ENCODE data around the gene AQP7.
"Not testable (repeated sequence)": the region's sequence is repeated elsewhere in the genome, so short reads cannot be mapped to it uniquely, and the experiment has no call there.

Gene AQP7

DNA sequence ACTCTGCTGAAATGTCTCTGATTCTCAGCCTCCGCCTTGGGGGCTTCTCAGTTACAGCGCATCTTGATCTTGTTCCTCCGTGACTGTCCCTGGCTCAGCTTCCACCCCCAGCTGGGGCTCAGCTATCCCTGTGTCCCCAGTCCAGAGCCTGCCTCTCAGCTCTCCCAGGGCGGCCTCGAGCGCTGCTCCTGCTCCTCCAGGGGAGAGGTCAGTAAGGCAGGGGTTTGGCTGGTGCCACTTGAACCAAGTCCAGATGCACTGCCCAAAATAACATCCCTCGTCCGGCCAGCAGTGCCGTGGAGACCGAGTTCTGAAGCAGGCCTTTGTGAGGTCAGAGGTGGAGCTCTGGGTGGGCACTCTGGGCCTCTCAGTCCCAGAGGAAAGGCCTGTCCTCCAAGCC lies at the start of gene AQP7:
Gene AQP7, minus strand, starts transcription at position 198 of the 400 bp plus-strand sequence. CDS start 1,306 bp downstream, outside the sequence.
- not testable (repeated sequence) for DNase-seq

DNA sequence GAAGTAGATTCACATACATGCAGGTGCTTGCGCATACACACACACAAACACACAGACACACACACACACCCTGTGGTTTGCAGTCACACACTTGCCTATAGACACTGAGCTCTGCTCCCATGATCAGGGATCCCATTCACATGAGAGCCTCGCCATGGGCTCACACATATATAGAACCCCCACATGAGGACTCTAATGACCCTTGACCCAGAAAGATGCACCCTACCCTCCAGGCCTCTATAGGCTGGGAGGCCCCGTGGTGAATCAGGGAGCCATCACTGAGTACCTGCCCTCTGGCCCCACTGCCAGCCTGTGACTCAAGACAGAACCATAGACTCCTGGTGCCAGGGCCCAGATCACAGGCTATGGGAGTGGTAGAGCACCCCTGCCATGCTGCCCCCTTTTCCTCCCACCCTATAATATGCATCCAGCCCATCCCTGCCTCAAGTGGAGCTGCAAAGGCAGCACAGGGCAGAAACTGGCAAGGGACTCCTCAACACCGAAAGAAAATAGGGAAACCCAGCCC lies 48.3 kb upstream of the AQP7 start:
- DNase-seq, result no peak

DNA sequence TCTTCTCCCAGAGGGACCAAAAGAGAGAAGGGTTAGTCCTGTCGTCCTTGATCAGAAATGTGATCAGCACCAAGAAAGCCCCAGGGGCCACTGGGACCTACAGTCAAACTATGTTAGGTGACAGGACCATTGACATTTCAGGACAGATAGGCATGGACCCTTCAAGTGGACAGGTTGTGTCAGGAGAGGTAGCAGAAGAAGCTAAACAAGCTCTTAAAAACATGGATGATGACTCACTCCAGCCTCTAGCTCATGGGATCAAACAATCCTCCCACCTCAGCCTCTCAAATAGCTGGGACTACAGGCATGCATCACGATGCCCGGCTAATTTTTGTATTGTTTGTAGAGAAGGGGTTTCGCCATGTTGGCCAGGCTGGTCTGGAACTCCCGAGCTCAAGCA lies 47.3 kb upstream of the AQP7 start:
- DNase-seq, result no peak

DNA sequence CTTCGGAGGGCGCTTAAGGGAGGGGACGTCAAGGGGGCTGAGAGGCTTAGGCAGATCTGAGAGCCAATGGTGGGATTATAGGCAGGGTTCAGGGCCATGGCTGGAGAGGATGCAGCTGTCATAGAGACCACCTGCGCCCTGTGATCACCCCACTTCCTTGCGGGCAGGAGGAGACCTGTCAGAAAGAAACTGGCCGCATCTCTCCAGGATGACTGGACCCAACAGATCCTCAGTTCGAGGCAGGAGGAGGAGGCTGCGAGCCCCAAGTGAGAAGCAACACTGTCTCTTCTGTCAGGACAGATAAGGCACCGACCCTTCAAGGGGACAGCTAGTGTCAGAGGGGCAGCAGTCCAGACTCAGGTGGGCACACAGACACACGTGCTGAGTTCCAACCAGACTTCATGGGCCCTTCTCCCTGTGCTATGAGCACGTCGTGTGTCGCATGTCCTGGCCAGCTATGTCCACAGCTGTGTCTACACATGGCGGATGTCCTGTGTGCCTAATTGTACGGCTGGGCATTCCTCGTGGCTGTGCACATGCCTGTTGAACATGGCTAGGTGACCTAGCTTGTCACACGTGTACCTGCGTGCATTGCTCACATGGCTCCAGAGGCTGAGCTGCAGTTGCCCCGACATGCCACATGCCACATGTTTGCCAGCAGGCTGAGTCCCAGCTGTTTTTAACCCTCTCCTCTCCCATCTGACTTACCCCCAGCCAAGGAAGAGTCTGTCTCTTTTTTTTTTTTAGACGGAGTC lies 45.6 kb upstream of the AQP7 start:
- no peak for DNase-seq

DNA sequence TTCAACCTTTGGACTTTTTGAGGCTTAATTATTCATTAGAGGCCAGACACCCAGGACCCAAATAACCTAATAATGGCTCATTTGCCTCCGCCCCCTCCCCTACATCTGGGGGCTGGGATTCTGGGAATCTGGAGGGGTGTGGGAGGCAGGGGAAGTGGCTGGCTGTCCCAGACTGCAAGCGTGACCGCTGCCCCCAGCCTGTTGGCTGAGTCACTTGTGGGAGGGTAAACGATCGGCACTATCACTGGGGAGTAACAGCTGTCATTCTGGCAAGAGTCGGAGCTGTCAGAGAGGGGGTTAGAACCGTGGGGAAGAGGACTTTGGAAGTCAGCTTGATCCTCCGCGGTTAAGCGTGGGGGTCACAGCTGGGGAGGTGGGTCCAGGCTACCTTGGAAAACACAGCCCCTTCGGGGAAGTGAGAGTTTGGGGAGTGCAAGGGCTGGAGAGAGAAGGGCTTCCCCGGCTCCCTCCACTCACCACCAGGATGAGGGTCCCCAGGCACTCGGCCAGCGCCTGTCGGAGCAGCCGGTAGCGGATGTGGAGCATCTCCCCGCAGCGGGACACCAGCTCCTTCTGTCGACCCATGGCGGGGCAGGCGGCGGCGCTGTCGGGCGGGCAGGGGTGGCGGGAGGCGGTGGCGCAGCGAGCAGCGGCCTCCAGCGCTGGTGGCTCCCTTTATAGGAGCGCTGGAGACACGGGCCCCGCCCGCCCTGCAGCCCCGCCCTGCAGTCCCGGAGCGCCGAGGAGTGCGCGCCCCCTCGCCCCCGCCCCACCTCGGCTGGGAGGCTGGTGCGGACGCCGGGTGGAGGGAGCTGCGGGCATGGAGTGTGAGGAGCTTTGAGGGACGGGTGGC lies 44.8 kb upstream of the AQP7 start, which contains the start of gene AQP3:
Gene AQP3, minus strand, starts transcription at position 648 of the 853 bp plus-strand sequence. Its CDS starts 63 bp downstream, at position 585.
- DNase-seq, result peak; percentile 84

DNA sequence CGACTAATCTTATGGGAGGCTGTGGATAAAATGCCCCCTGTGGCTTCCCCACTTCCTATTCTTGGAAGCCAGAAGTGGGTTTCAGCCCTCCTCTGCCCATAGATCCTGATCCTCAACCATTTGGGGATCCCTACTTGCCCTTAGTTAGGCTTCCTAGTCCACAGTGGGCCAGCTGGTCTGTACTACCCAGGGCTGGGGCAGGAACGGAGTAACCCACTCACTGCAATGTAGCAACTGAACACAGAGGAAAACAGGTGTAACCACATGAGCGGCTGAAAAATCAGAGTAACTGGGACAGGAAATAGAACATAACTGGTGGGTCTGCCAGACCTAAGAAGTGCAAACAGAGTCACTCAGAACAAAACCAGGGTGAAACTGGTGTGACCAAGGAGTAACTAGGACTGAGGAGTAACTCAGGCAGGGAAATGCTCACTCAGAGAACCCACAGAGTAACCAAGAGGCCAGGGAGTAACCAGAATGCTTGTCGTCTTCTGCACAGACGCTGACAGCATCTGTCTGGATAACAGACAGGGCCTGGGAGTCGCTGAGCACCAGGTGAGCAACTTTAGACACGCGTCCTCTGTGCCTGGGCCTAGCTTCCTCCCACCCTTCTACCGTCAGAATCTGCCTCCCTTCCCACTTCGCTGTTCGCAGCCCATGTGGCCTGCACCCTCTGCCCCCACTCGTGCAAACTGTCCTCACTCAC lies 44.0 kb upstream of the AQP7 start:
- DNase-seq, result peak; percentile 67

DNA sequence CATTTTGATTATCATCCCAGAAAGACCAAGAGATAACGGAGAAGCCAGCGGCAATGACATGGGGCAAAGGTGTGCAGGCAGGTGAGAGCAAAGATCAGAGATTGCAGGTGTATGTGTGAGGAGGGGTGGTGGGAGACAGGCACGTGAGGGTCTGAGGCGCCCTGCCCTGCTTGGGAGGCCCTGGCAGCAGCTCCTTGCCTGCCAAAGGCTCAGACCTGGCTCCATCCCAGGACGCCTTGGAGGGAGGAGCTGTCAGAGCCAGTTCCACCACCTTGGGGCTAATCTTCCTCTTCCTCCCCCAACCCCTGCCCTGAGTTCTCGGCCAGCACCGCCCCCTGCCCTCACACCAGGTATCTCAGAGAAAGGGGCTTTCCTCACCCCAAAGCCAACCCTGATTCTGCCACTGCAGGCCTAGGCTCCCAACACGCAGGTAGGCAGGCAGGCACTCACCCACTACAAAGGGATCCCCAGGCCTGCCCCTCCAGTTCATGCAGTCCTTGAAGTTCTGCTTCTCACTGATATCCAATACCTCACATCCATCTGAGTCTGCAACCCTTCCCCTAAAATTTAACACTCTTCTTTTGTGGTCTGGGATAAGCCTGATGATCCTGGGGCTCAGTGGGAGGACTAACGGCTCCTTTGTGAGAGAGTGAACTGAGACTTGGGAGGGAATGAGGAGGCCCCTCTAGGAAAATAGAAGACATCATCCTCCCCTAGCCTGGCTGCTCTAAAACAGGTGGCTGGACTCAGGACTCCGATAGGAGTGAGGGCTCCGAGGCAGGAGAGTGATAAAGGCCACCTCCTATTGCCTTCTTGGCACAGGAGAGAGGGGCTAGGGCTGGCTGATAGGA lies 43.2 kb upstream of the AQP7 start:
- DNase-seq, result peak; percentile 46

DNA sequence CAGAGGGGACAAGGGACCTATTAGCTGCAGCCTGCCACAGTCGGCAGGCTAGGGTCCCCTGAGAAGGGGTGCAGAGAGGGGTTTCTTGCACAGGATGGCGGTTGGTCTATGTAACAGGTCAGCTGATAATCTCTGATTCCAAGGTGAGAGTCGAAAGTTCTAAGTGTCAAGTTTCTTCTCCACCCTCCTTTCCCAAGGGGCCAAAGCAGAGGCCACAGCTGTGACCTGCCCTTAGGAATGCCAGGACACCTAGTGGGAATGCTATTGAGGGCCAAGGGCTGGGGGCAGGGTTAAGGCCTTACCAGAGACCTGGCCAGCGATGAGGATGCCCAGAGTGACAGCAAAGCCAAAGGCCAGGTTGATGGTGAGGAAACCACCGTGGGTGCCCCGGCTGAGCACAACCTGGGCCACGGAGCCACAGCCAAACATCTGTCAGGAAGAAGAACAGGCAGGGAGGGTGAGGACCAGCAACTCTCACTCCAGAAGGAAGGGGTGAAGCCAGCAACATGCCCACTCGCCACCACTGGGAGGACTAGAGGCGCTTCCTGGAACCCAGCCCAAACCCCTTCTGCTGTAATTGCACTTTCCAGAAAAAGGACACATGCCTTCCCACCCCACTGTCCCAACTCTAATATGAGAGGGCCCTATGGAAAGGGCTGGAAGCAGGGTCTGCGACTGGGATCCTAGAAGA lies 41.2 kb upstream of the AQP7 start:
- no peak for DNase-seq

DNA sequence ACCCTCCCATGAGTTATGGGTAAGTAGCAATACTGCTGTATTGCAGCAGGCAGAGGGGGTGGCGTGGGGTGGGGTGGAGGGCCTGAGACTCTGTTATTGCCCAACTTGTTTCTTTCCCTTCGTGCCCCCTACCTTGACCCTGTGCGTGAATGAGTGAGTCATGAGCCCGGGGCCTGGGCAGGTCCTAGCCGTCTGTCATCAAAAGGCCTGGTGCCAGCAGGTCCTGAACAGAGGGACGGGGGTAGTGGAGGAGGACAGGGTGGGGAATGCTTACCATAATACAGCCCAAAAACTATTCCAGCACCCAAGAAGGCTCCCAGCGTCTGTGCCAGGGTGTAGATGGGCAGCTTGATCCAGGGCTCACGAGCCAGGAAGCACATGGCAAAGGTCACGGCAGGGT lies 40.7 kb upstream of the AQP7 start:
- no peak for DNase-seq

DNA sequence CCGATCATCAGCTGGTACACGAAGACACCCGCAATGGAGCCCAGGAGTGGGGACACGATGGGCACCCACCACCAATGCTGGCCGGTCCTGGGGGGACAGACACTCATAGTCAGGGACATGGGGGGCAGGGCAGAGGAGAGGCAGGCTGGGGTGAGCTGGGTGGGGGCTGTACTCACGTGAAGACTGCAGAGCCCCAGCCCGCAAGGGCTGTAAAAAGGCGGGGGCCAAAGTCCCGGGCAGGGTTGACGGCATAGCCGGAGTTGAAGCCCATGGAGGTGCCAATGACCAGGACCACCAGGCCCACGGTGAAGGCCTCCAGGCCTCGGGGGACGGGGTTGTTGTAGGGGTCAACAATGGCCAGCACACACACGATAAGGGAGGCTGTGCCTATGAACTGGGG lies 39.8 kb upstream of the AQP7 start:
- DNase-seq, result no peak

DNA sequence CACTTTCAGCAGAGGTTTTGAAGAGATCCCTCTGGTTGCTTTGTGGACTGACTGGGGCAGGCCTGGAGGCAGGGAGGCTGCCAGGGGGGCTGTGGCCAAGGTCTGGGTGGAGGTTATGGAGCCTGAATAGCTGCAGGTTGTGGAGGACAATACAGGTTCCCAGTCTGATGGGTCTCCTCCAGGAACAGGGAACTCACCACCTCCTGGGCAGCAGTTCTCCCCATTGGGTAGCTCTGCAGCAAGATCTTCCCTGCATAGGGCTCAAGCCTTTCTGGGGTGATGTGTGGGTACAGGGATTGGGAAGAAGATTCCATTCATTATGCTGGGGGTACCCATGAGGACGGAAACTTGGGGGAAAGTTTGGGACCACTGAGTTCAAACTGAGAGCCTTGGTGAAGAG lies 38.2 kb upstream of the AQP7 start:
- no peak for DNase-seq

DNA sequence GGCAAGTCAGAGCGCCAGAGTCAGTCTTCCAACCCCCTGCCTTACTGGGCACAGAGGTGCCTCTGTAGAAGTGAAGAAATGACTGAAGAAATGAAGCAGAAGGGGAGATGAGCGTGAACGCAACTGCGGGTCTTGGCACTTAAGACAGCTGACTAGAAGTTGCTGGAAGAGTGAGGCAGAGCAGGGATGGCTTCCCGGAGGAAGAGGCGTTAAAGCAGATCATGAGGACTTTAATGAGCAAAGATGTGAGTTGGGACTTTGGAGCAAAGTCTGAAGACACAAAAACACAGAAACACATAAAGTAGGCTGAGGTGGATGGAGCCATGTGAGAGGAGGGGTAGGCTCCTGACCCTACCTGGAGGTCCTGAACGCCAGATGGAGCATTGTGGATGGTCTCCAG lies 37.8 kb upstream of the AQP7 start:
- no peak for DNase-seq

DNA sequence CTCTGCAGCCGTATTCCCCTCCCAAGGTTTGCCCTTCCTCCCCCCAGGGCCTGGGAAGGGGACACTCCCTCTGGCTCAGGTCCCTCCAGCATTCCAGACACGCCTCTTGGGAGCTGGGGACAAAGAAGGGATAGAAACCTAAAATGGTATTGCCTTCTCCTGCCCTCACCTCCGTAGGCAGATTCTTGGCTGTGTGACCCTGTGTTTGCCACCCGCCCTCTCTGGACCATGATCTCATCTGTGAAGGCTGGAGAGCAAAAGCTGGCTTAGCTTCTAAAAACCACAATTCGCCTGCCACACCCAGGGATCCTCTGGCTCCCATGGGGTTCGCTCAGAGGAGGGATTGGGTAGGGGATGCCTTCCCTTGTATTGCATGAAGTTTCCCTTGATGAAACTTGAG lies 37.4 kb upstream of the AQP7 start:
- no peak for DNase-seq

DNA sequence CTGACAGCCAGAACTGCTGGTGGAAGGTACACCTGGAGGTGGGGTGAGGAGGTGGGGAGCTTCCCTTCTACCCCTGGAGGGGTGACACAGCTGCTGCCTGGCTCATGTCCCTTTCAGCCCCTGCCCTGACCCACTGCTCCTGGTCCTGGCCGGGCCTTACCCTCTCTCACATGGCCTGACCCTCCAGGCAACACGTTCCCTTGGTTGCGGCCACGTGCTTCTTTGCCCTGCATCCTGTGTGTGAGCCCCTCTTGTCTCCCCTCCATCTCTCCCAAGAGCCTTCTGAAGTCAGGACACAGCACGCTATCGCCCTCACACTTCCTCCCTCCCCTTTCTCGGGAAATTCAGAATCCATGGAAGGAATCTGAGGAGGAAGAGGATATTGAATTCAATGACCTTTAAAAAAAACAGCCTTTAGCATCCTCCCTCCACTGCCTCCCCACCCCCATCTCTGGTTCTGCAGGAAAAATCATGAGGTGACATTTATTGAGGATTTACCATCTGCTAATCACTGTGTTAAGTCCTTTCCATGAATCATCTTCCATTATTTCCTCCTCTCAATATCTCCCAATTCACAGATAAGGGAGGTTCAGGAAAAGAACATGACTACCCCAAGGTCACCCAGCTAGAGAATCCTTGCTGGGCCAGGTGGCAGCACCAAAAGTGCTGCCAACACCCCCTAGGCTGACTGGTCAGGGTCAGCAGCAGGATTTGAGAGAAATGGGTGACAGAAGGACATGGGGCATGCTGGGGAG lies 36.7 kb upstream of the AQP7 start:
- DNase-seq, result no peak

DNA sequence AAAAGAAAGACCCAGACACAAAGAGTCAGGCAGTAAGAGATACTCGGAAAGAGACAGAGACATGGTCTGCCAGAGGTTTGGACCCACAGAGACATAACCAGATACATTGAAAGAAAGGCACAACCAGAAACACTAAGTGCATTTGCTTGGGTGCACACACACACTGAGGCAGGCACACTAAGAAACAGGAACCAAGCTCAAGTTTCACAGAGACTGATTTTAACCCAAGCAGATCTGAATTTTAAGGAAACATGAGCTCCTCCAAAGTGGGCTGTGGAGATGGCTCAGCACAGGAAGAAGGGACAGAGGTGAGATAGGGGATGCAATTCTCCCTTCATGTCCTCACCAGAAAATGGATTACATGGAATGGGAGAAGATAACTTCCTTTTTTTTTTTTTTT lies 35.5 kb upstream of the AQP7 start:
- no peak for DNase-seq

DNA sequence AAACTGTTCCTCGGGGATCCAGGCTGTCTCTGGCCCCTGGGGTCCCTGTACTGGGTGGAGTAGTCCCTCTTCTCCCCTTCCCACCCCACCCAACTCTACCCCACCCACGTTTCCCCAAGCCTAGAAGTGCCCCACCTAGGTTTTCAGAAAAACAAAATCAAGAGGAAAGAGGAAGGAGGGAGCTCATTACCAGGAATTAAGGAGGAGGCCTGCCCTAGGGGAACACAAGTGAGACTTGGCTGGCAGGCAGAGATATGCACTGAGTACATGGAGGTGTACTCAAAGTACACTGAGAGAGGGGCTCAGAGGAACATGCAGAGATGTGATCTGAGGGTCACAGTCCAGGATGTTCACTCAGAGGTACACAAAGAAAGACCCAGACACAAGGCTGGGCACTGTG lies 34.8 kb upstream of the AQP7 start:
- DNase-seq, result no peak

DNA sequence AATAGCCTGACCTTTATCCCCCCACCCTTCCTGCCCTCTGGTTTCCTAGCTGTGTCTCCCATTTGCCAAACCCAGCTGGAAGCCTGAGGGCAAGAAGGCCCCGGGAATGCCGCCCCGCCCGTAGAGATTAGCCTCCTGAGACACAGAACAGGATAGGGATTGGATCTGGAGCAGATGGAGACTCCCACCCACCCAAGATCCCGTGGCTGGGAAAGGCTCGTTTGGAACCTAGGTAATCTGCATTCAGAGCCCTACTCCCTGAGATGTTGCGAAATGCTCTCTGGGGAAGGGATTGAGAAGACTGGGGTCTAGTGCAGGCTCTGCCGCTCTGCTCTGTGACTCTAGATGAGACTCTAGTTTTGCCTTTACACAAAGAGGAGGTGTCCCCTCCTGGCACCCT lies 34.1 kb upstream of the AQP7 start:
- DNase-seq, result no peak

DNA sequence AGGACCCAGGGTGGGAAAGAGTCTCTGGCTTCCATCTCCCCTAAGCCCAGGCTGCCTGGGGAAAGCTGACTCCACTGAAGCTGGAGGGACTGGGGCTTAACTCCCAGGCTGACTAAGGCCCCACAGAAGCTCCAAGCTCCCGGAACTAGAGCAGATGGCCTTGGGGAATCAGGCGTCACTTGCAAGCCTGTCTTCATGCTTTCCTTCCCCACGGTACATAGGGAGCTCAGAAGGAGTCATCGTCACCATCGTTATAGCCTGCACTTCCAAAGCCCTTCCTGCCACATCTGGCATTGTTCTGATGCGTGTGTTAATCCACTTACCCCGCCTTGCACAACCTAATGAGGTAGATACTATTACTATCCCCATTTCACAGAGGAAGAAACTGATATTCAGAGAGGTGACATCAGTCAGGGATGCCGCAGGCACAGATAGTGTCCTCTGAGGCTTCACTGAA lies 33.5 kb upstream of the AQP7 start:
- DNase-seq, result no peak

DNA sequence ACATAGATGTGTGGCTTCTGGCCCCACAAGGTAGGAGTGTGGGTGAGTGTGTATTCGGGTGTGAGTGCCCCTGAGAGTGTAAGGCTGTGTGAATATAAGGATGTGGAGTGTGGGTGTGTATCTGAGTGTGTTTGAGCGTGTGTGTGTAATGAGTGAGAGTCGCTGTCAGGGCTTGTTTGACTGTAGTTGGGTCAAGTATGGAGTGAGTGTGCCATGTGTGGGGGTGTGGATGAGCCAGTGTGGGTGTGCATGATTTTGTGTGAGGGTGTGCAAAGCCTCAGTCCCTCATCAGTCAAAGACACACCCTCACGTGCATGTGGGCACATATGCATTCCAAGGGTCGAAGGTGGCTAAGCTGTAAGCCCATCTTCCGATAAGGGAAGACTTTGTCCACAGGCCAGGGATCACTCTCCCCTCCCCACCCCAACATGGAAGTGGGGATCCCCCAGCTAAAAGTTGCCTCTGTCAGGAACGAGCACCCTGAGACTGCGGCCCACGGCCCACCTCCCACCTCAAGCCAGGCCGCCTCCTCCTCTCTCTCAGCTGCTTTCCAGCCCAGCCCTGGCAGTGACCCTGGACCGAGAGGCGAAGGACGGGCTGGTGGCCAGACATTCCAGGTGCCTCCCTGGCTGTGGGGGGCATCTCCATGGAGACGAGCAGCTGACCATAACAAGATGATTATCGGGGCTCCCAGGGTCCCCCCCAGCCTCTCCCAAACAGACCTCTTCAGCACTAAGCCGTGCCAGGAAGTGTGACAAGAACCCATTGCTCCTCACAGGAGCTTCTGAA lies 32.1 kb upstream of the AQP7 start:
- DNase-seq, result no peak

DNA sequence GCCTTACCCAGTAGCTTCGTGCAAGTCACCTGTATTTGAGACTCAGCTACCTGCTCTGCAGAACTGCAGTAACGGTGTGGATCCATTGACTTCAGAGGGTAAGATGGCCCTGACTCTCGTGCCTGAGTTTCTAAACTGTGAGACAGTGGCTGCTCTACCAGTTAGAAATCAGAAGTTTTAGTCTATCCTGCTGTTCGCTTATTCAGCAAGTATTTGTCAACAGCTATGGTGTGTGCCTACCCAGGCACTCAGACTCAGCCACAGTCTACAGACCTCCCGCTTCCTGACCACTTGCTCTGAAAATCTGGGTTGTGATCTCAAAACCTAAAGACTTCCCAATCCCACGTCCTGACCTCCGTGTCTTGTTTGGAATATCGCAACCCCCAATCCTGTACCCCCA lies 31.5 kb upstream of the AQP7 start:
- no peak for DNase-seq

All from CD4-positive, alpha-beta T cell treated with Interleukin-21 for 1 hour (primary cell).